HG03159 (cell line): ENCODE measurements around the gene LSR.

Experiments used
- ATAC-seq: cut with Tn5 transposase; IDR thresholded peaks from one replicate; pipeline ENCODE4 v1.9.1; 2021; ENCODE audit warnings: mild to moderate bottlenecking, moderate library complexity; ENCODE audit not compliant: unreplicated experiment

Gene LSR

DNA sequence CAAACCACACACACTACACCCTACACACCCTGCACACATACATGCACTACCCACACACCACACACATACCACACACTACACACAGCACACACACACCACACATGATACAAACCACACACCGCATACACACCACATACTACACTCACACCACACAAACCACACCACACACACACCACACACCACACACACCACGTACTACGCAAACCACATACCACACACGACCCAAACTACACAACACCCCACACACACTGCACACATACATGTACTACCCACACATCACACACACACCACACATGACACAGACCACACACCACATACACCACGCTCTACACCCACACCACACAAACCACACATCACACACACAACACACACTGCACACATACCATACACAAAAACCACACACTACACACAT, 49.8 kb downstream of the LSR start:
- ATAC-seq: no peak

DNA sequence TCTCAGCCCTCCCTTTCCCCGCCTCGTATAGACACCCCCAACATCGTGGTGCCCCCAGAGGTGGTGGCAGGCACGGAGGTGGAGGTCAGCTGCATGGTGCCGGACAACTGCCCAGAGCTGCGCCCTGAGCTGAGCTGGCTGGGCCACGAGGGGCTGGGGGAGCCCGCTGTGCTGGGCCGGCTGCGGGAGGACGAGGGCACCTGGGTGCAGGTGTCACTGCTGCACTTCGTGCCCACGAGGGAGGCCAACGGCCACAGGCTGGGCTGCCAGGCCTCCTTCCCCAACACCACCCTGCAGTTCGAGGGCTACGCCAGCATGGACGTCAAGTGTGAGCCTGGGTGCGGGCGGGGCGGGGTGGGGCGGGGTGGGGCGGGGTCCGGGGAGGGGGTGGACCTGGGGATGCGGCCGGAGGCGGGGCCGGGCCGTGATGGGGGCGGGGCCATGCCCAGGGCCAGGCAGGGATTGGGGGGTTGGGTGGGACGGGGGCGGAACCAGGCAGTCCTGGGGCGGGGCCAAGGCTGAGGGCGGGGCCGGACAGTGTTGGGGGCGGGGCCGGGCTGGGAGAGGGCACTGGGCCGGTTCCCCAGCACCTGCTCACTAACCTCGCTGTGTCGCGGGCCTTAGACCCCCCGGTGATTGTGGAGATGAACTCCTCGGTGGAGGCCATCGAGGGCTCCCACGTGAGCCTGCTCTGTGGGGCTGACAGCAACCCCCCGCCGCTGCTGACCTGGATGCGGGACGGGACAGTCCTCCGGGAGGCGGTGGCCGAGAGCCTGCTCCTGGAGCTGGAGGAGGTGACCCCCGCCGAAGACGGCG, 50.9 kb downstream of the LSR start:
- no peak for ATAC-seq

DNA sequence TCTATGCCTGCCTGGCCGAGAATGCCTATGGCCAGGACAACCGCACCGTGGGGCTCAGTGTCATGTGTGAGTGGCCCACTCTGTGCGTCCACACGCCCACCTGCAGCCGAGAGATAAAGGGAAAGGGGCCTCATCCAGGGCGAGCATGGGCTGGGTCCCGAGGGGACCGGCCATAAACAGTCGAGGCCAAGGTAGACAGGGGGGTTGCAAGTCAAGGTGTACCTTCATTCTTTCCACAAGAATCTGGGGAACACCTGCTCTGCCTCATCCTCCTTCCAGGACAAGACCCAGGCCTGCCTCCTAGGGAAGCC, 51.5 kb downstream of the LSR start:
- ATAC-seq: no peak

DNA sequence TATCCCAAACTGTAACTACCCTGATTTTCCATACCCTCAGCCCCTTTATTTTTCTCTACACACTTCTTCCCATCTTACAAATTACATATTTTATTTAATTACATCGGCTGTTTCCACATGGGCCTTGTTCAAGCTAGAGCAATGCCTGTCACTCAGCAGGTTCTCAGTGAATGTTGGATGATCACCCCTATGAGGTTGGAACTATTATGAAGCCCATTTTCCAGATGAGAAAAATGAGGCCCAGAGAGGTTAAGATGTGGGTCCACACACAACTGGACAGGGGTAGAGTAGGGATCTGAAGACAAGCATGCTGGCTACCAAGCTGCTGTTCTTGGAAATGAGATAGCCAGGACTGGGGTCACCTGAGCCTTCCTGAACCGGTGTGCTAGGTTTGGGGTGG, 53.2 kb downstream of the LSR start:
- no peak for ATAC-seq

DNA sequence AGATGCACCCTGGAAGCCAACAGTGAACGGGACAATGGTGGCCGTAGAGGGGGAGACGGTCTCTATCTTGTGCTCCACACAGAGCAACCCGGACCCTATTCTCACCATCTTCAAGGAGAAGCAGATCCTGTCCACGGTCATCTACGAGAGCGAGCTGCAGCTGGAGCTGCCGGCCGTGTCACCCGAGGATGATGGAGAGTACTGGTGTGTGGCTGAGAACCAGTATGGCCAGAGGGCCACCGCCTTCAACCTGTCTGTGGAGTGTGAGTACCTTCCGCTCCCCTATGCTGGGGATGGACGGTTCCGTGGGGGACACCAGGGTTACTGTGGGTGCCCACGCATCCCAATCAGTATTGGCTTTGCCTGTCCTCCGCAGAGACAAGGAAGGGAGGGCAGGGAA, 53.6 kb downstream of the LSR start:
- ATAC-seq: no peak

DNA sequence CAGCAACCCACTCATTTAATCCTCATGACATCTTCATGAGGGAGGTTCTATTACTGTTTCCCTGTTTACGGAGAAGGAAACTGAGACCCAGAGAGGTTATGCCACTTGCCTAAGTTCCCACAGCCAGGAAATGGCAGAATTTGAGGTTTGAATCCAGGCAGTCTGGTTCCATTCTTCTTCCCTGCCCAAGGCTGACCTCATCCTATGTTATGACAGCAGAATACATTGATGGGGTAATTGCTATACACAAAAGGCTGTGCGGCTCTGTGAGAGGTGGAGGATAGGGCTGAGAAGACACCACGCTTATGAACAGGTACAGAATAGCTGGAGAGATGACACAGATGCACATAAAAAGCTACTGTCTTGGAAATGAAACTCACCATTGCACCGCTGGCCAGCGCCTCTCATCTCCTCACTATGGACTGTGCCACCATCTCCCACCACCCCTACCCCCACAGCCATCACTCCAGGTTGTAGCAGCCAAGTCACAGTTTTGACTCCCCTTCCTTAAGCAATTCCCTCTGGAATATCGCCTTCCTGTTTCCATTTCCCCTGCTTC, 54.6 kb downstream of the LSR start:
- no peak for ATAC-seq

DNA sequence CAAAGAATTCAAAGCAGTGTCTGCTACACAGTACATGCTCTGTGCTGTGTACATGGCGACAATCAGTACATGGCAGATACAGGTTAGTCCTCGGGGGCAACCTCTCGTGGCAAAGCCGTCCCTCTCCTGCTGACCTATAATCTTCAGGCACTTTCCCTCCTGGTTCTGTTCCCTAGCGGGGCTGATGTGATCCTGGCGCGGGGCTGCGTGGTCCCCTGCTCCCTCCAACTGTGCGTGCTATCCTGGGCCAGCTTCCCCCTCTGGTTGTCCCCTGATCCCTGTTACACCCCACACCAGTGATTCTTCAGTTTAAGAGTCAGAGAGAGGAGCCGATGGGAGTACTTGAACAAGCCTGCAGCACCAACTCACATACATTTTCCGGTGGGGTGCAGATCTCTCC, 55.2 kb downstream of the LSR start:
- no peak for ATAC-seq

DNA sequence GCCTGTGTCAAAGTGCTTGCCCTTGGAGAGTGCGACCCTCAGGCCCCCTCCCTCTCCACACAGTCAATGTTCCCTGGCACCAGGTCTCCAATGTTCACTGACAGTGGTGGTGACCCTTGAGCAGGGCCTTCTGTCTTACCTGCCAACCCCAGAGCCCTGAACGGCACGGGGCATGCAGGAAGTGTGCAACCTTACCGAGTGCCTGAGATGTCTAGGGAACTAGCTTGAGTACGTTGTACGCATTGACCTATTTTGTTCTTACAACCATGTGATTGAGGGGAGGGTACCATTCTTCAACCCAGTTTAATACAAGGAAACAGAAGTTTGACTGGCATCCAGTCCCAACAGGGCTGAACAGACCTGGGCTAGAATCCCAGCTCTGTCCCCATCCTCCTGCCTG, 56.4 kb downstream of the LSR start:
- ATAC-seq: no peak

DNA sequence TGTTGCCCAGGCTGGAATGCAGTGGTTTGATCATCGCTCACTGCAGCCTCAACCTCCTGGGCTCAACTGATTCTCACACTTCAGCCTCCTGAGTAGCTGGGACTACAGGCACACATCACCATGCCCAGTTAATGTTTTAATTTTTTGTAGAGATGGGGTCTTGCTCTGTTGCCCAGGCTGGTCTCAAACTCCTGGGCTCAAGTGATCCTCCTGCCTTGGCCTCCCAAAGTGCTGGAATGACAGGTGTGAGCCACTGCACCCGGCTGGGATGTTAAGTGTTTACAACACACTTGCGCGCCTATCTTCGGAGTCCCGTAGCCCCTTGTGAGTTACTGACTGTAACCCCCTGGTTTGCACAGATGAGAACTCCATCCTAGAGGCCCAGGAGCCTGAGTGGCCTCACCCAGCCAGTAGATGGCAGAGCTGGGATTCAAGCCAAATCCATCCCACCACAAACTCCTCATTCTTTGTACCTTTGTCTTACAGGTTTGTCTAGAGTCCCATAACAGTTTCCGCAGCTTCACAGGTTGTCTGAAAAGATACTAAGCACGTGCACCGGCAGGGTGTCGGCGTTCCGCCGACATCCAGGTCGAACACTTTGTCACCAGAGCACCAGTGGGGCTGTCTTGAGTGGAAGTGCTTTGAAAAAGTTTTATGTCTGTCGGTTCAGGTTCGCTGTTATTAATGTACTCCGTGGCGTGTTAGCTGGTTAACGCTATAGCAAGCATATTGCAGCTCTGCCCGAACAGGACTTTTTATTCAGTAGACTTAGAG, 57.9 kb downstream of the LSR start:
- ATAC-seq: no peak

DNA sequence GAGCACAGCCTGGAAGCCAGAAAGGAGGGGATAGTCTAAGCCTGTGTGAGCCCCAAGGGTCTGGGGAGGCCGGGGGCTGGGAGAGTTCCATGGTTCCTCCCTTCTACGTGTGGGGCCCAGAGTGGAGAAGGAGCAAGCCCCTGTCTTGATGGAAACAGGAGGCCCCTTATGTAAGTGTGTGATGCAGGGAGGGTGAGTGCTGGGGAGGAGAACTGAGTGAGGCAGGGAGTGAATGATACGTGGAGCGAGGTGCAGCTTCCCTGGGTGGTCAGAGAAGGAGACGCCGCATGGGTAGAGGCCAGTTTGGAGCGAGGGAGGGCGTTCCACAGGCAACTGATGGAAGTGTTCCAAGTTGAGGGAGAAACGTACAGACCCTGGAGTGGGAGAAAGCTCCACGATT, 59.1 kb downstream of the LSR start:
- no peak for ATAC-seq

DNA sequence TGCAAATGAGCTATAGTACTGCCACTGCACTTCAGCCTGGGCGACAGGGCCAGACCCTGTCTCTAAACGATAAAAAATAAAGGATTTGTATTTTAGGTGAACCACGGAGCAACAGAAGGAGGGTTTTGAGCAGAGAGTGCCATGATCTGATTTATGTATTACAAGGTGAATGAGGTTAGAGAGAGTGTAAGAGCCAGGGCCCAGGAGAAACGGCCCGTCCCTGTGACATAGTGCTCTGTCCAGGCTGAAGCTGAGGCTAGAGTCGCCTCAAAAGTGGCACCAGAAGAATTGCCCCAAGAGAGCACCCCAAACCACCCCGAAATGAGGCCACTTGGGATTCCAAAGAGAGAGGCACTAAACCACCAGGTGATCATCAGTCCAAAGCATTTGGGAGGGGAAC, 60.1 kb downstream of the LSR start:
- ATAC-seq: no peak

DNA sequence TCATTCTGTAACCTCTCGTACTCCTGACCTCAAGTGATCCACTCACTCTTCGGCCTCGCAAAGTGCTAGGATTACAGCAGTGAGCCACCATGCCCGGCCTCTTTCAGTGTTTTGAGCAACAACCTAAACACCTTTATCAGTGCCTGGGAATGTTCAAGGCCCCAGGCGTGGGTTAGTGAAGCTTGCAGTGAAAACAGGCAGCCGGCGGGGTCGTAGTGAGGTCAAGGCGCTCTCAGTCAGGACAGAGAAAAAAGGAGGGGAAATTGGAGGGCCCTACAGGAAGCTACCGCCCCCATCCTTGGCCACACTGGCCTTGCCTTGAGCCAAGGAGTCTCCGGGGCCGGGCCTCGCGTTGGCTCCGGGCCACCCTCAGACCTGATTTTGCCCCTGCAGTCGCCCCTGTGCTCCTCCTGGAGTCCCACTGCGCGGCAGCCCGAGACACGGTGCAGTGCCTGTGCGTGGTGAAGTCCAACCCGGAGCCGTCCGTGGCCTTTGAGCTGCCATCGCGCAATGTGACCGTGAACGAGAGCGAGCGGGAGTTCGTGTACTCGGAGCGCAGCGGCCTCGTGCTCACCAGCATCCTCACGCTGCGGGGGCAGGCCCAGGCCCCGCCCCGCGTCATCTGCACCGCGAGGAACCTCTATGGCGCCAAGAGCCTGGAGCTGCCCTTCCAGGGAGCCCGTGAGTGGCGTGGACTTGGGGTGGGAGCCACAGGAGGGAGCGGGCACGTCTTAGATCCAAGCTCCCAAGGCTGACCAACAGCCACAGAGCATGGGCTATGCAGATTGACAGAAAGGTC, 60.9 kb downstream of the LSR start:
- ATAC-seq: no peak

DNA sequence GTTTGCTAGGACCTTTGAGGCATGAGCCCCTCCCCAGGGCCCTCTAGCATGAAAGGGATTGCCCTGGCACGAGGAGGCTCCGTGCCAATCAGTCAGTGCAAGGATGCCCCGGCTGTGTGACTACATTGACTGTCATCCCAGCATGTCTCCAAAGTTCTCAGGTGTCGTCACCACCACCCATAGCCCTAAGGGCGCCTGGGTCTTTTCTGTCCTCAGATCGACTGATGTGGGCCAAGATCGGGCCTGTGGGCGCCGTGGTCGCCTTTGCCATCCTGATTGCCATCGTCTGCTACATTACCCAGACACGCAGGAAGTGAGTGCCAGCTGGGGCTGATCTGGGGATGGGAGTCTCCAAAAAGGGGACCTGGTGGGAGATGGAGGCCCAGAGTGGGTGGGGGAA, 61.5 kb downstream of the LSR start:
- ATAC-seq: no peak

DNA sequence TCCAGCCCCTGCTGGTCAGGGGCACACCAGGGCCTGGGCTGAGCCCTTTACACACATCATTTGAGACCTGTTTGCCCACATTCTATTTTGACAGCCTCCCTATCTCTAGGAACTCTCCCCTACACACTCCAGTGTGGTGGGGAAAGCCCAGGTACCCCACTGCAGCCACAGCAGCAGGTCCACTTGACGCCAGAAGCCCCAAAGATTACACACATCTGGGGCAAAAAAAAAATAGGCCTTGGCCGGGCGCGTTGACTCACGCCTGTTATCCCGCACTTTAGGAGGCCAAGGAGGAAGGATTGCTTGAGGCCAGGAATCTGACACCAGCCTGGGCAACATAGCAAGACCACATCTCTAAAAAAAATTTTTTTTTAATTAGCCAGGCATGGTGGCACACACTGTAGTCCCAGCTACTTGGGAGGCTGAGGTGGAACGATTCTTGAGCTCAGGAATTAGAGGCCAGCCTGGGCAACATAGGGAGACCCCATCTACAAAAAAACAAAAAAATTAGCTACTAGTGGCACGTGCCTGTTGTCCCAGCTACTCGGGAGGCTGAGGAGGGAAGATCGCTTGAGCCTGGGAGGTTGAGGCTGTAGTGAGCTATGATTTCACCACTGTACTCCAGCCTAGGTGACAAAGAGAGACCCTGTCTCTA, 62.1 kb downstream of the LSR start:
- ATAC-seq: no peak

DNA sequence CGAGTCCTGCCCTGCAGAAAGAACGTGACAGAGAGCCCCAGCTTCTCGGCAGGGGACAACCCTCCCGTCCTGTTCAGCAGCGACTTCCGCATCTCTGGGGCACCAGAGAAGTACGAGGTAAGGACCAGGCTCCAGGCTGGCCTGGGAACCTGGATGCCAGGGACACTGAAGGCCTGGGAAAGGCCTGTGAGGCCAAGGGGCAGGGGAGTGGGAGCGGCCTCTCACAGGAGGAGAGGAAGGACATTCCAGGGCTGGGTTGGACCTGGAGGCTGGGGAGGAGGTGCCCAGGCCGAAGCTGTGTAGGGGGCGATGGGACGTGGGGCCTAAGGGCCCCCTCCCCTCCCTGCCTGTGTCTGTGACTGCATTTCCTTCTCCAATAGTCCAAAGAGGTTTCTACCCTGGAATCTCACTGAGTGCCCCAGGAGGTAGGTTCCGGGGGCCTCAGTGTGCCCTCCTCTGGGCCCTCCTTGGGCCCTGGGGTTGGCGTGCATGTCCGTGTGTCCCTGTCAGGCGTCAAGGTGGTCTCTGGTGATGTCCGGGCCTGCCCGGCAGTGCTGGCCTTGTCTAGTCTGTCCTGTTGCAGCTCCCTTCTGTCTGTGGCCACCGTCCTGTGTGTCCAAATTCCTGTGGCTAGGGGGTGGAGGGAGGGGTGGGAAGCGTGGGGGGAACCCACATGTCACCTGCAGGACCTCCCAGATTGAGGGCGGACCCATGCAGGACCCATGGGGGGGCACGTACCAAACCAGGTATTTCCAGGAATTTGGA, 63.3 kb downstream of the LSR start:
- ATAC-seq: no peak

DNA sequence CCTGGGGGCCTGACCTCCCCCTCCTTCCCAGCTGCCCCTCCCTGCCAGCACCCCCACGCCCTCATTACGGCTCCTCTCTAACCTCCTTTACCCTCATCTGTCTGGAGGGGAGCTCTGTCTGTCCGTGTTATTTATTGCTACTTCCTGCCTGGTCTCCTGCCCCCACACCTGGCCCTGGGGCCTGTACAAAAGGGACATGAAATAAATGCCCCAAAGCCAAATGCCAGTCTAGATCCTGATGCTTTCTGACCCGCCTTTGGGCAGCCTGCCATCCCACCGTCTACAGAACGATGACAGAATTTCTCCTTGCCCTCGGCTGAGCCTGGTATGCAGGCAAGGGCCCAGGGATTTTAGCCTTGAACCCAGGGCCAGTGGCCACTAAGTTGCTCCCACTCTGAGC, 64.8 kb downstream of the LSR start:
- ATAC-seq: no peak

DNA sequence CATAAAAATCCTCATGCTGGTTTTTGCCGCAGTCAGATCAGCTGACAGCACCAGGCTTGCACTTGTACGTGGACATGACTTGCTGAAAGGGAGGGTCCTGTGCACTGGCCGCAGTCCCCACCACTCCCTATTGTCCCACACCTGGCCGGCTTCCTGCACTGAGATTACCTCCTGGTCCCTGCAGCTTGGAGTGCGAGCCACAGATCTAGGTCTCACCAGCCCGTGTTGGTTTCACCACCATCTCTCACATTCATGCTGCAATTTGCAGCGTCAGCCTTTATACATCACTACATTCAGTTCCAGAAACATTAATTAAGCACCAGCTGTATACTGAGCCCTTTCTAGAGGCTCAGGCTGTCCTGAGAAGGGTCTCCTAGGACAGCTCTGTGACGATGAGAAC, 65.2 kb downstream of the LSR start:
- no peak for ATAC-seq

DNA sequence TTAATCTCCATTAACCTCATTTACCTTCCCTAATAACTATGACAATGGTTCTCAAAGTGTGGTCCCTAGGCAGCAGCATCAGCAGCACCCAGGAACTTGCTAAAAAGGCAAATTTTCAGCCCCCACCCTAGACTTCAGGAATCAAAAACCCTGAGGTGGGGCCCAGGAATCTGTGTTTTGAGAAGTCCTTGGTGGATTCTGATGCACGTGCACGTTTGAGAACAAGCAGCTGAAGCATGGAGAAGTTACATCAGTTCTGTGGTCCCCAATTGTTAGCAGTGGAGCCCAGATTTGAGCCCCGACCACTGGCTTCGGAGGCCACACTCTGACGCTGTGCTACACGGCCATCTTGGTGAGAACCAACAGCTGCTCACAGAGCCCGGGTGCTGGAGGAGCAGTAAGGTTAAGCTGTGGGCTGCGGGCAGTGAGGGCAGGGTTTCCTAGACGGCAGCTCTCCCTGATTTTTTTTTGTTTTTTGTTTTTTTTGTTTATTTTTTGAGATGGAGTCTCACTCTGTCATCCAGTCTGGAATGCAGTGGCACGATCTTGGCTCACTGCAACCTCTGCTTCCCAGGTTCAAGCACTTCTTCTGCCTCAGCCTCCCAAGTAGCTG, 66.2 kb downstream of the LSR start:
- no peak for ATAC-seq

DNA sequence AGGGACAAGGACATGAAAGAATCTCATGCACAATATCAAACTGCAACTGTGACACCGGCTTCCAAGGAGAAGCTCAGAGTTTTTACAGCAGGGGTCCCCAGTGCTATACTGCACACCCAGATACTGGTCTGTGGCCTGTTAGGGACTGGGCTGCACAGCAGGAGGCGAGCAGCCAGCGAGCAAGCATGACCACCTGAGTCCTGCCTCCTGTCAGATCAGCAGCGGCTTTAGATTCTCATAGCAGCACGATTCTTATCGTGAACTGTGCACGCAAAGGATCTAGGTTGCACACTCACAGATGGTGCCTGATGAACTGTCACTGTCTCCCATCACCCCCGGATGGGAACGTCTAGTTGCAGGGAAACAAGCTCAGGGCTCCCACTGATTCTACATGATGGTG, 67.1 kb downstream of the LSR start:
- no peak for ATAC-seq

DNA sequence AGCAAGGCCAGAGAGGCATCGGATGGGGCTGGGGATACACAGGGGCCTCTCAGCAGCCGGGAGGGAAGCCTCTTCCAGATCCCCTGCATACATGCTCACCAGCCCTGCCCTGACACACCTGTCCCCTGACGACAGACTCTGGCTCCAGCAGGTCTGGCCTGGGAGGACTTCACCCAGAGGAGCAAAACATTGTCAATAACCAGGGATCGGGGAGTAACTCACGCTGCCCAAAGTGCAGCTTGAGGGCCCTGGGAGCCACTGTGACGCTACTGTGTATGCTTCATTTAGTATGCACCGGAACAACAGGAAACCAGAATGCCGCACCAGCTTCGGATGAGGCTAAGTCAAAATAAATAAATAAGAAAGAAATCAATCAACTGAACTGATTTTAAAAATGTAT, 67.8 kb downstream of the LSR start:
- no peak for ATAC-seq
